Stimulated activated CD8-positive, alpha-beta memory T cell treated with anti-CD3 and anti-CD28 coated beads, Interleukin-12 subunit alpha, Interleukin-12 subunit beta, amount 100 ng/mL, for 4 hours (primary cell): ENCODE results near the gene UQCRQ.
"Not testable (repeated sequence)": the region's sequence is repeated elsewhere in the genome, so short reads cannot be mapped to it uniquely, and the experiment has no call there.

Experiments
- DNase-seq: peaks from one replicate; pipeline ENCODE4 v3.0.0-alpha.2; 2020; ENCODE audit warnings: low read depth

The UQCRQ gene

DNA sequence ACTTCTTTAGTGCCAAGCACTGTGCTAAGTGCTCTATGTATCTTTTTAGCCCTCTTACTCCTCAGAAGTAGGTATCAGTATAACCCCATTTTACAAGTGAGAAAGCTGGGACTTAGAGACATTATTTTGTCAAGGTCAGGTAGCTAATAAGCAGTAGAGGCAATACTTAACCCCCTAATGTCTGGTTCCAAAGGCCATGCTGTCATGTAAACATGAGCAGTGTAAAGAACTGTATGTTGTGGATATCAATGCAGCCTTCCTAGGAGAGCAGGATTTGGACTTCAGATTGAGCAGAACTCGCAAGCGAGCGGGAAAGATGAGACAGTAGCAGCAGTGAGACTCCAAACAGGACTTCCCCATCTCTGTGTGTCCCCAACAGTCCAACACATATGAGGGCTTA lies 32.4 kb upstream of the UQCRQ start:
- no peak for DNase-seq

DNA sequence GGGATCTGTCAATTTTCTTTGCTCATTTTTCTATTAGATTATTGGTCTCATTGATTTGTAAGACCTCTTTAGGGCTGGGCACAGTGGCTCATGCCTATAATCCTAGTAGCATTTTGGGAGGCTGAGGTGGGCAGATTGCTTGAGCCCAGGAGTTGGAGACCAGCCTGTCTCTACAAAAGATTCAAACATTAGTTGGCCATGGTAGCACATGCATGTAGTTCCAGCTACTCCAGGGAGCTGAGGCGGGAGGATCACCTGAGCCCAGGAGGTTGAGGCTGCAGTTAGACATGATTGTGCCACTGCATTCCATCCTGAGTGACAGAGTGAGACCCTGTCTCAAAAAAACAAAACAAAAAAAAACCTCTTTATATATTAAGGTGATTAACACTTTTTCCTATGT lies 29.6 kb upstream of the UQCRQ start:
- no peak for DNase-seq

DNA sequence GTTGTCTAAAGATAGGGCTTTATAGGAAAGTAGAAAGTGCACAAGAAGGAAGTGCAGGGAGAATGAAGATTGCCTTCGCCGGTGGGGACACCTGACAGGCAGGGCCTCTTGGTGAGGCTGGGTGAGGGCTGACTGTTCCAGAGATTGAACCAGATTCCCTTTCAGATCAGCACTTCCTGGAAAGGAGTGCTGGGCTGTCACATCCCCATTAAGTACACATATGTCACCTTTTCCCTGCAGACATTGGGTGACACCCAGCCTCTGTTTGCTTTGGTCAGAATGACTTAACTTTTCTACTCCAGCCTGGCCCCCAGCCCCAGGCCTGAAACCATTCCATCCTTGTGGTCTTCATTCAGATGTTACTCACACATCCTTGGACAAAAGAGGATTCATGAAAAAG lies 28.6 kb upstream of the UQCRQ start:
- DNase-seq: no peak

DNA sequence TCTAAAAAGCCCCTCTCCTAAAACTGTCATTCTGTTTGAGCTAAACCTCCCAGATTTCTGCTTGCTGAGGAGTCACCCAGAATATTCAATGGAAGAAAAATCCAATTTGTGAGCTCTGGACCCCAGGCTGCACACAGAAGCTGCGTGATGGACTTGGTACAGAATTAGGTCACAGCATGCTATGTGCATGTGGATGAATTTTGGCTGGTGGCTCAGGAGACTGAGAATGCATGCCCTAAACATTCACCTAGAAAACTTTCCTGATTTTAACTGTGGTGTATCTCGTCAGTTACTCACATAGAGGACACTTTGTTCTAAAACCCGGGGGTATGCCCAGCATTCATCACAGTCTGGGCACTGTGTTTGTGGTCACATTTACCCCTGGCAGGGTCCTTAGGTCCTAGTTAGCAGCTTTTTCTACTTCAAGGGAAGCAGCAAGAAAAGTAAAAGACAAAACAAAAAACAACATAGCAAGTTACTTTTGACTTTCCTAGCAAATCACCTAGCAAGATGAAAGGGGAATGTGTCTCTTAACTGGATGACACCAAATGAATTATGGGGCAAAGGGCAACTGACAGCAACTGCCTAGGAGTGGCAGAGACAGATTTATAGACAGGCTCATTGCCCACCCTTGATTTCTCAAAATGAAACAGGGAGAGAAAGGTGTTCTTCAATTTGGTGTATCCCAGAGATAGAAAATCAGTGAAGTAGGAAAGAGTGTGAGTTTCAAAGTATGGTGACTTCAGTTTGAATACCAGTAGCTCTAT lies 27.7 kb upstream of the UQCRQ start:
- DNase-seq: no peak

DNA sequence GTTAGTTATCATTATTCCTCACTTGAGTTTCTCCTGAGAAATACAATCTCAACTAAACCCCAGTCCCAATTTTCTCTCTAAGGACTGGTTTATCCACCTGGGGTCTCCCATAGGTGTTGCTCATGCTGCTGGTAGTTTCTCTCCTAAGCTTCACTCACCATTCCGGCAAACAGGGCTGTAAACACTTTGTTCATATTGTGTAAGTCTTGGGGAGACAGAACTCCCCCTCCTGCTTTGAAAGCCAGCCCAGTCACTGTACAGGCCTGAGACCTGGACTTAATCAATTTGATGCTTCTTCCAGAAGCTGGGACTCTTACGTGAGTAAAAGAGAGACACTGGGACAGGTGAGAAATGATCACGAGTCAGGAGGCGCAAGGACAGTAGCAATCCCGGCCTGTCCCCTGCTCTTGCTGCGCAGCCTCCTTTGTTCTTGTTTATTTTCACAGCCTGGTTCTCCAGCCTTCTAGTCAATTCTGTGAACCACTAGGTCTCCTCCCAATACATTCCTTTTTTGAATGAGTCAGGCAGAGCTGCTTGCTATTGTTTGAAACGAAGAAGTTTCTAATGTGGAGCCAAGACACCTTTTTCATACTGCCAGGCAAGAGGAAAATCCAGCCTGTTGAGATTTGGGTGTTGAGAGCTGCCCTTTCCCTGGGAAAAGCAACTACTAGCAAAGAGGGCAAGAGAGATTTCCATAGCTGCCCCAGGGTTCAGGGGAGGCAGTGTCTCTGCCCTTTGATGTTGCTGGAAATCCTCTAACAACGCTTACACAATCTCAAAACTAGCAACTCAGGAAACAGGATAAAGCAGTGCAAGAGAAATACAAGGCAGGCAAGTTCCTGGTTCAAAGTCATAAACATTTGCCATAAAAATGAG lies 26.8 kb upstream of the UQCRQ start:
- DNase-seq: no peak

DNA sequence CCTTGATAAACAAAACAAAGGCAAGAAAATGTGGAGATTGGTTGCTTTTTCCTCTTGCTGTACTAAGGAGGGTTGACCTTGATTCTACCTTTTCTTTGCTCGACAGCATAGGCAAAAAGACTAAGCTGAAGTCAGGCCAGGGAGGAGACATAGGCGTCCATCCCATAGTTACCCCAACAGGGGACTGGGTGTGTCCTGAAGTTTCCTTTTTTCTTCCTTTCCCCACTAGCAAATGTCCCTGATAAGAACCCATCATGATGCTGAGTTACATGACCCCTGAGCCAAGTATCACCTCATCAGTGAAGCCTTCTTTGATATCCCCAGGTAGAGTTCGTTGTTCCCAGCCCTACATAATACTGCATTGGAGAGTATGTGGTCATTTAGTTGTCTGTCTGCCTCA lies 26.1 kb upstream of the UQCRQ start:
- DNase-seq: no peak

DNA sequence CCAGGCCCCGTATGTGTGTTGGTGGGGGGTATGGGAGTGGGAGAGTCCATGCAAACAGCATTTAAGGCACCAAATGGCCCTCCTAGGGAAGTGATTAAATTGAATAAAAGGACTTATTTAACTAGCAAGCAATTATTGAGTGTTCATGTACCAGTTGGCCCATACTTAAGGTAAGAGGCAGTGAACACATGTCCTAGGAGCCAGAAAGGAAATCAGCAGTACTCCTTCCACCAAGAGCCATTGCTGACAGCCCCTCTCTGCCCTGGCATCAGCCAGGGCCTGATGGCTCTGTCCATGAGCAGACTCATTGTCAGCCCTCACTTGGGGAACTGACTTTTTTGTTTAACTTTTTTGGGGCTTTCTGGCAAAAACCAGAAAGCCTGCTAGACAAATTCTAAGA lies 25.5 kb upstream of the UQCRQ start:
- no peak for DNase-seq

DNA sequence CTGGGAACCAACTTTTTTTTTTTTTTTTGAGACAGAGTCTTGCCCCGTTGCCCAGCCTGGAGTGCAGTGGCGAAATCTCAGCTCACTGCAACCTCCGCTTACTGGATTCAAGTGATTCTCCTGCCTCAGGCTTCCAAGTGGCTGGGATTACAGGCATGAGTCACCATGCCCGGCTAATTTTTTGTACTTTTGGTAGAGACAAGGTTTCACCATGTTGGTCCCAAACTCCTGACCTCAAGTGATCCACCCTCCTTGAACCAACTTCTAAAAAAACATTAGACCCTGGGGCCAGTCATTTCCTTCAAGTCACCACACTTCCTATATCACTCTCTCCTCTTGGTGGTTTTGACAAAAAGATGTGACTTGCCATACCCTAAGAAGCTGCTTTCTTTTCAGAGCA lies 25.1 kb upstream of the UQCRQ start:
- no peak for DNase-seq

DNA sequence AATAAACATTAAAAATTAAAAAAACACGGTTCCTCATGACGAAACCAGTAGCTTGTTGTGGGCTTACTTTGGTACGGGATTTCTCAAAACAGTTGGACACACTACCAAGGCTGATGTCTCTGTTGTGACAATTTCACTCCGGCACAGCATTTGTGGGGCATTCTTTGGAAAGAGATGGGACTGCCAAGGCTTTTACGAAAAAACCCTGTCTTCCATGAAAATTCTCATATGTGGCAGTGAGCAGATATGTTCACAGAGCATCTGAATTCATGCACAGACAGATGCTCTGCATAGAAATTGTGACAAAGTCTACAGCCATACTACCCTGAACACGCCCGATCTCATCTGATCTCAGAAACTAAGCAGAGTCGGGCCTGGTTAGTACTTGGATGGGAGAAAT lies 18.2 kb upstream of the UQCRQ start:
- no peak for DNase-seq

DNA sequence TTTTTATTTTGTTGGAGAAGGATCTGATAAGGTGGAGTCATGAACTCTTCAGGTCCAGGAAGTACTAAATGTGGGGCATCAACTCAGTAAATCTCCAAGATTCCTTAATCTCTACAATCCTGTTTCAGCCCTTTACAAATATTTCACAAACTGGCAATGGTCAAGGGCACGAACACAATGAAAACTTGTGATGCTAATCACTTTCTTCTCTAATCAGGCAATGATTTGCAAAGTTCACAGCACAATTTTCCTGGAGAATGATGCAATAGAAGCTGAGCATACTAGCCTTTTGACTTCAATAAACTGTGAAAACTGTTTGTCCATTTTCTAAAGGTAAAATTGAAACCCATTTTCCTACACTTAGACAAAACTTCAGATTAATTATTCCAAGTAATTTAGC lies 17.1 kb upstream of the UQCRQ start:
- no peak for DNase-seq

DNA sequence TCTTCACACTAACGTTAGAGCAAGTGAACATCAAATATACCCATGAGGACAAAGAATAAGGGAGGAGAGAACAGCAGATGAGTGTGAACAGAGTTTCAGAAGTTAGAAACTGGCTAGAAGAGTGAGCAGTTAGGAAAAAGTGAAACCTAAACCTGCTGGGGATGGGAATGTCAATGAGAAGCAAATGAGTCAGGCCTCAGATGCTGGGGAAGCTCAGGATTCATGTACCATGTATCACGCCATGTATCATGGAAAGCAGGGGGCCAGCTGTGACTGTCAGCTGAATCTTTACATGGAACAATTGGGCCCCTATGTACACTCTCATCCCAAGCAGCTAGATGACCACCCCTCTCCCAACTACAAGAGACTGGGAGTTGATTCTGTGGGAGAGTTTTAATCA lies 16.4 kb upstream of the UQCRQ start:
- DNase-seq: no peak

DNA sequence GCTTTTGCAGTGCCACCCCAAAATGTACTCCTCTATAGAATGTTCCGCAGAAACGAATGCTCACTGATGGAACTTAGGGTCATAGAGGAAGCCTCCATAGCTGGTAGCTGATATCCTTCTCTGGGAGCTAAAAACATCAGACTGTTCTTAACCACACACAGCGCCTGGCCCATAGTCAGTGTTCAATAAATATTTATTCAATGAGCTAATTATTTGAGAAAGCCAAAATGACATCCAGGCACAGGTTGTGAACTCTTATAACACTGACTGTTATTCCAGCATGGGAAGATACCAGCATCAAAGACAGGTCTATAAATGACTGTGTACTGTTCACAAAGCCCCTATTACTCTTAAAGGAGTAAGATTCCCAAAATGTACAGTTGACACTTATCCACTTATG lies 13.1 kb upstream of the UQCRQ start:
- no peak for DNase-seq

DNA sequence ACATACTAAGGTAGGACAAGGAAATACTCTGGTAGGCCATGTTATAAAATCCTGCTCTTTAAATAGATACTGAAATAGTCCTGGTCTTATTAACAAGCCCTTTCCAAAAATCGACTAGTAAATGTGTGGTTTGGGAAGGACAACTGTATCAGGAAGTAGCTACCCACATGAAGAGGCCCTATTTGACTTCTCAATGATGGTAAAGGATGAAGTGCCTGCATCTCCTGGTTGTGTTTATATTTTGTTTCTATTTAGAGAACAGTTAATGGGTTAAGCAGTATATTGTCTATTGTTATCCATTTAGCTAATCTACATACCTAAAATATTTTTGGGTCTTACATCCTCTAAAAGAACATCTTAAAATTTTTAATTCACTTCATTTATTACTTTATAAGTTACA lies 12.7 kb upstream of the UQCRQ start:
- no peak for DNase-seq

DNA sequence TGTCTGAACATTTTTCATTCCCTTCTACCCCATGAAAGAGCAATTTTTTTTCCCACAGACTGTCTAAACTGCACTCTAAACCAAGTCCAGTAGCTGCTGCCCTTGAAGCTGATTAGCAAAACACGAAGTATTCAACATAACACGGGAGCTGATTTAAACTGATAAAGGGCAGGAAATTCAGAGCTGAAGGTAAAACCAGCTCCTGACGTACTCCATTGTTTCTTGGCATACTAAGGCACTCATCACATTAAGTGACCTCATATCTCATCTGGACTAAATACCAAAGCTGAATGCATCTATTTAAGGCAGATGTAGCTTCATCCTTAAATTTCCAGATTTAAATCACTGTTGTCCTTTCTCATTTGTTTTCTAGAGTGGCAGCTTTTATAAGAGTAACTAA lies 12.1 kb upstream of the UQCRQ start:
- no peak for DNase-seq

DNA sequence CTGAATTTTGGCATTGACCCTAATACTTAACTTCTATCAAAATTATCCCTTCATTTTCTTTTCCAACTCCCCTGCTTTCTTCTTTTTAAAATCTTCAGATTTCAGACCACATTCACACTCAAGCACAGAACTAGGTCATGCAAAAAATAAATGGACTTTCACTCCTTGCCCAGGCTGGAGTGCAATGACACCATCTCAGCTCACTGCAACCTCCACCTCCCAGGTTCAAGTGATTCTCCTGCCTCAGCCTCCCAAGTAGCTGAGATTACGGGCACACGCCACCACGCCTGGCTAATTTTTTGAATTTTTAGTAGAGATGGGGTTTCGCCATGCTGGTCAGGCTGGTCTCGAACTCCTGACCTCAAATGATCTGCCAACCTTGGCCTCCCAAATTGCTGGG lies 11.4 kb upstream of the UQCRQ start:
- DNase-seq: not testable (repeated sequence)

DNA sequence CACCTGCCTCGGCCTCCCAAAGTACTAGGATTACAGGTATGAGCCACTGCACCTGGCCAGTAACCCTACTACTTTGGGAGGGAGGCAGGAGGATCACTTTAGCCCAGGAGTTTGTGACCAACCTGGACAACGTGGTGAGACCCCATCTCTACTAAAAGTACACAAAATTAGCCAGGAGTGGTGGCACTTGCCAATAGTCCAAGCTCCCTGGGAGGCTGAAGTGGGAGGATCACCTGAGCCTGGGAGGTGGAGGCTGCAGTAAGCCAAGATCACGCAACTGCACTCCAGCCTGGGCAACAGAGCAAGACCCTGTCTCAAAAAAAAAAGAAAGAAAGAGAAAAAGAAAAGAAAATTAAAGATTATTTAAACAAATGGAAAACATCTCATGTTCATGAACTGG lies 10.4 kb upstream of the UQCRQ start:
- DNase-seq: no peak

DNA sequence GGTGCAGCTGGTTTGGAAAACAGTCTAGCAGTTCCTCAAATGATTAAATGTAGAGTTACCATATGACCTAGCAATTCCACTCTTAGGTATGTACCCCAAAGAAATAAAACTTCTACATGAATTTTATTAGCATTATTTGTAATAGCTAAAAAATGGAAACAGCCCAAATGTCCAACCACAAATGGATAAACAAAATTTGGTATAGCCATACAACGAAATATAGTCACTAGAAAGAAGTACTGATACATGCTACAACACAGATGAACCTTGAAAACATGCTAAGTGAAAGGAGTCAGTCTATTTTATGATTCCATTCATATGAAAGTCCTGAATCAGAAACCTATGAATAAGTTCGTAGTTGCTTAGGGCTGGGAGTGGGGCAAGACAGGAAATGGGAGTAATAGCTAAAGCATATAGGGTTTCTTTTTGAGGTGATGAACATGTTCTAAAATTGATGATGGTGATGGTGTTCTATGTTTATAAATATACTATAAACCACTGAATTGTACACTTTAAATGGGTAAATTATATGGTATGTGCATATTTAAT lies 6.5 kb upstream of the UQCRQ start:
- DNase-seq: no peak

DNA sequence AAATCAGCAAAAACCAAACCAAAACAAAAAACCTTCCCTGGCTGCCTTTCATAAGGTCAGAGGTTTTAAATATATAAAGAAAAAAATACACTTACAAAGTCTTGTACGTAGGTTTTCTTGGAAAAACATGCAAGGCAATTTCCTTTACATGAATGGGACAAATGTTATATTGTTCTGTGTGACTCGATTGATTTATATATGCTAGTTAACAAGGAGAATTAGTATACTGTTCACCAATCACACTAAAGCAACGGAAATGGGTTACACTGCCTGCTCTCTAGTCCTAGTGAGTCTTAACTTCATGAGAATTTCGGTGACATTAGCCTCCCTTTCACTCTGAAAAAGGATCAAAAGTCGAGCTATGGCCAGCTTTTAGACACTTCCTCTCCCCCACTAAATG lies 5.7 kb upstream of the UQCRQ start:
- DNase-seq: no peak

DNA sequence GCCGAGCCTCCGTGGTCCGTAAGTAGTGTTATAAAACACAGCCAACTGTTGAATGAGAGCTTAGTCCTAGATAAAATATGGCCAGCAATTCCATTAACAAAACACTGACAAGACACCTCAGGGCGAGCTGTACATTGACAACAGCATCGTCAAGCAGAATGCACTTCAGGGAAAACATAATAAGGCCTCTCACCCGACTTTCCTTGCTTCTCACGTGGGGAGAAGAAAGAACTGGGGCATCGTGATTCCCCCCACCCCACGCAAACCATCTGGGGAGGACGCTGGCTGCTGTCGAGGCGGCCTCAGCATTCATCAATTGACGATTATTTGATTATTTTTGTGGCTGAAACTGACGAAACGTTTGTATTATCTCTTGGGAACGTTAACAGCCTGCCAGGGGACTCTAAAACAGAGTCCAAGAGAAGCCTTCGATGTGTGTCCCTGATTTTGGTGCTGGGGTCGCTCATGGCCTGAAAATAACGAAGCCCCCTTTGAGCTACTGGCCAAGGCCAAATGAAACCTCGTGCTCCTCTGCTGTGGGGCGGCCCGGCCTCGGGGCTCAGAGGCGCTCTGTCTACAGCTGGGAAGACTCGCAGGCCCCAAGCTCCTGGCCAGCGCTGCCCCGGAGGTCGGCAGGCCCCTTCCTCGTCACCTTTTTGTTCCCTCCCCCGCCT lies 637 bp upstream of the UQCRQ start:
- no peak for DNase-seq

DNA sequence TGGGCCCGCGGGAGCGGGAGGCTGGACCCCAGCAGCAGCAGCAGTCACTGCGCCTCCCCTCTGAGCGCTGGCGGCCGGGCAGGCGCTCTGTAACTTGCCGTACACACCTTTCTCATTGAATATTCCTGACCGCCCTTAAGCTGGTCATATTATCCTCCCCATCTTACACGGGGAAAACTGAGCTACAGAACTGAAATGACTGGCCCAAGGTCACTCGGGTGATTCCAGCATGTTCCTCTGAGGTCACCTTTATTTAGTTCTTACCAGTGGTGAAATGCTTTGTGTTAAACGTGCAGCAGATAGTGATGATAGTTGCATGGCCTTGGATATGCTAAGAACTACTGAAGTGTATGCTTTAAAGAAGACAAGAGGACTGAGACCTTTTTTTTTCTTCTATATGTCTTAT lies 607 bp downstream of the UQCRQ start:
- no peak for DNase-seq

DNA sequence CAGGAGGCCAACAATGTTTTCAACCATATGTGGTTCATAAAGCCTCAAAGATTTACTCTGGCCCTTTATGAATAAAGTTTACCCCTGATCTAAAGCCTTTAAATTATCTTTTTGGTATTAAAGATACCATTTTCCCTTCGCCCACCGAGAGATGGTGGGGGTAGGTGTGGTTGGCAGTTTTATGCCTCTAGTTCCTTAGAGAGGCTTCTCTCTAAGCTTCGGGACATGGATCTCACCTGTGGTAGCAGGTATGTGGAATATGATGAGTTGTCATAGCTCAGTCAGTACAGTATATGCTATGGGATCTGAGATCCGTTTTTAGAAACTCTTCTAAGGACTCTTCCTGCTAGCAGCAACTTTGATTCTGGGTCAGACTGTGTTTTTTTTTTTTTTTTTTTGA lies 2.3 kb downstream of the UQCRQ start:
- no peak for DNase-seq

DNA sequence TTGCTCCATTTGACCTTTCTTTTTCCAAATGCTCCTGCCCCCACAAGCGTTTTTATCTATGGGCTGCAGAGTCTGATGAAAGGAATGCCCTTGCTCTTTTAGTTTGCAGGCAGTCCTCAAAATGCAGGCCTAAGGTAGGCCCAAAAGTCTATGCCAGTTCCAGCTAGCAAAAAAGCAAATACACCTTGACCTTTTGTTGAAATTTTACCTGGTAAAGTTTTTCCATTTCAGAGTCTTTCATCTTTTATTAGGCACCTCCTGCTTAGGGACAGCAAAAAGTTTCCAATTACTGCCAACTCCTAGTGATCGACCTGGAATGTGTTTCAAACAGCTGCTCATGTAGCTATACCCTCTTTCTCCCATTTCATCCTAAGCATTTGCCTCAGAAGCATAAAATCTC lies 4.4 kb downstream of the UQCRQ start:
- no peak for DNase-seq
